GM18861 (cell line): Measurements from ENCODE around the gene ICAM5.
A peak's percentile ranks its signal among the peaks of the same experiment; 100 is the strongest.
"Not testable (repeated sequence)": the region's sequence is repeated elsewhere in the genome, so short reads cannot be mapped to it uniquely, and the experiment has no call there.

Experiments used
- ATAC-seq: cut with Tn5 transposase; IDR thresholded peaks from one replicate; pipeline ENCODE4 v1.9.1; 2021; ENCODE audit not compliant: unreplicated experiment

The ICAM5 gene, protein sequence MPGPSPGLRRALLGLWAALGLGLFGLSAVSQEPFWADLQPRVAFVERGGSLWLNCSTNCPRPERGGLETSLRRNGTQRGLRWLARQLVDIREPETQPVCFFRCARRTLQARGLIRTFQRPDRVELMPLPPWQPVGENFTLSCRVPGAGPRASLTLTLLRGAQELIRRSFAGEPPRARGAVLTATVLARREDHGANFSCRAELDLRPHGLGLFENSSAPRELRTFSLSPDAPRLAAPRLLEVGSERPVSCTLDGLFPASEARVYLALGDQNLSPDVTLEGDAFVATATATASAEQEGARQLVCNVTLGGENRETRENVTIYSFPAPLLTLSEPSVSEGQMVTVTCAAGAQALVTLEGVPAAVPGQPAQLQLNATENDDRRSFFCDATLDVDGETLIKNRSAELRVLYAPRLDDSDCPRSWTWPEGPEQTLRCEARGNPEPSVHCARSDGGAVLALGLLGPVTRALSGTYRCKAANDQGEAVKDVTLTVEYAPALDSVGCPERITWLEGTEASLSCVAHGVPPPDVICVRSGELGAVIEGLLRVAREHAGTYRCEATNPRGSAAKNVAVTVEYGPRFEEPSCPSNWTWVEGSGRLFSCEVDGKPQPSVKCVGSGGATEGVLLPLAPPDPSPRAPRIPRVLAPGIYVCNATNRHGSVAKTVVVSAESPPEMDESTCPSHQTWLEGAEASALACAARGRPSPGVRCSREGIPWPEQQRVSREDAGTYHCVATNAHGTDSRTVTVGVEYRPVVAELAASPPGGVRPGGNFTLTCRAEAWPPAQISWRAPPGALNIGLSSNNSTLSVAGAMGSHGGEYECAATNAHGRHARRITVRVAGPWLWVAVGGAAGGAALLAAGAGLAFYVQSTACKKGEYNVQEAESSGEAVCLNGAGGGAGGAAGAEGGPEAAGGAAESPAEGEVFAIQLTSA

GRCh38 chr19:10289836-10290356 is at the start of gene ICAM5:
Gene ICAM5 (plus strand): TSS chr19:10289952. CDS start chr19:10290044, 92 bp downstream.
- no peak for ATAC-seq

GRCh38 chr19:10241826-10242449 is 47.8 kb upstream of the ICAM5 start:
- not testable (repeated sequence) for ATAC-seq

DNA sequence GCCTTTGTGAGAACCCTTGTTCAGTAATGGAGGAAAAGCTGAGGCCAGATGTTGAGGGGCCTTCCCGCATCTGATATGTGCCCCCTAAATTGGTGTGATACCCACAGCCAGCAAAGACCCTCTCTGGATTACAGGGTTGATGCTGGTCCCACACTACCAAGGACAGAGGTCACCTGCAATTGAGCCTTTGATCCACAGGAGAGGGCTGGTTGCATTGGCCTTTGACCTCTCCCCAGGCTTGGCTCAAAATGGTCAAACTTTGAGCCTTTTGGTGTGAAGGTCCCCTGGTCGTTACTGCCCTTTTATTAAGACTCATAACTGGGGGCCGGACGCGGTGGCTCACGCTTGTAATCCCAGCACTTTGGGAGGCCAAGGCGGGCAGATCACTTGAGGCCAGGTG is 46.1 kb upstream of the ICAM5 start:
- no peak for ATAC-seq

- ATAC-seq: peak; percentile 52
Observed at GRCh38 chr19:10245189-10245939, 44.4 kb upstream of the ICAM5 start.

GRCh38 chr19:10246511-10246910 is 43.2 kb upstream of the ICAM5 start:
- no peak for ATAC-seq

- ATAC-seq: peak; percentile 70
Observed at GRCh38 chr19:10251792-10252694, 37.7 kb upstream of the ICAM5 start, which contains the start of gene MRPL4. Gene MRPL4 (plus strand): TSS chr19:10252214. CDS start chr19:10252254, 40 bp downstream.

GRCh38 chr19:10252707-10253106 is 37.0 kb upstream of the ICAM5 start:
- no peak for ATAC-seq

DNA sequence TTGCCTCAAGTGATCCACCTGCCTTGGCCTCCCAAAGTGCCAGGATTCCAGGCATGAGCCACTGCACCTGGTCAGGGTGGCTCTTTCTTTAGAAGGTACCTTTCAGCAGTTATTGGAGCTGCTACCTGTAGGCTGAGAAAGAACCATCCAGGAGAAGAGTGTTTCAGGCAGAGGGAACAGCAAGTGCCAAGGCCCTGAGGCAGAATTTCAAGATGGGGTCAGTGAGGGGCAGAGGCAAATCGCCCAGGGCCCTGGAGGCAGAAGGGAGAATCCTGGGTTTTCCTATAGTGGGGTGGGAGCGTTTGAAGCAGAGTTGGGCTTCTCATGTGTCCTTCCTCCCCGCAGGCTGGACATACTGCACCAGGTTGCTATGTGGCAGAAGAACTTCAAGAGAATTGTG is 35.5 kb upstream of the ICAM5 start:
- no peak for ATAC-seq

DNA sequence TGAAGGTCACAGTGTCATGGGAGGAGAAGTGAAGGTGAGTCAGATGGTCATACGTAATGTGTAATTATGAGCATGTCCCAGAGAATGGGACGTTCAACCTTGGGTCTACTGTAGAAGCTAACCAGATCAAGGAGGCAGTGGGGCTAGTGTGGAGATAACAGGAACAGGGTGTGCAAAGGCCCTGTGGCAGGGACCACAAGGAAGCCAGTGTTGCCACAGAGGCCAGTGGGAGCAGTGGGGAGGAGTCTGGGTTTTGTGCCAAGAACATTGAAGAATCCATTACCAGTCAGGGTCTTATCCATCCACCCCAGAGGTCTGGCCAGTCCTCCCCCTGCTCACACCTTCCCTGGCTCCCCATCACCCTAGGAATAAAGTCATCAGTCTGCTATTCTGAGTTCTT is 34.4 kb upstream of the ICAM5 start:
- no peak for ATAC-seq

- no peak for ATAC-seq
Observed at GRCh38 chr19:10256551-10256950, 33.2 kb upstream of the ICAM5 start.

DNA sequence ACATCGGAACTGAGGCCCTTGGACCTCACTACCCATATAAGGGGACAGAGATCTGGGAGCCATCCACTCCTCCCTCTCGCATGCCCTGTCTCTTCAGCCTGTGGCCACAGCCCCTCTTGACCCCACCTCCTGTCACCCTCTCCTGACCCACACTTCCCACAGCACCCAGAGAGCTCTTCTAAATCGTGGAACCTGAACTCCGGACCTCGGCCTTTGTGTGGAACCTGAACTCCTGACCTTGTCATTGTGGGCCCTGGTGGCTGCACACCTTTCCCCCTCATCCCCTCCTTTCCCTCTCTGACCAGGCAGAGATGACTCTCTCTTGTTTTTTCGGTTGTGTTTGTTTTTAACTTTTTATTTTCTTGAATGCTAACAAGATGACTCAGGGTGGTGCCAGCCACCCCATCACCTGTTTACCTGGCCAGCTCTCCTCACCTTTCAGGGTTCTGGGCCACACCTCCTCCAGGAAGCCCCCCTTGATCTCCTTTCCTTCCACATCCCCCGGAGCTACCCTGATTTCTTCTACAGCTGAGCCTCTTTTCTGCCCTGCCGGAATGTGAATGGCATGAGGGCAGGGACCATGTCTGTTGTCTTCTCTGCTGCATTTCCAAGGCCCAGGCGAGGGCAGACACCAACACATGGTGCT is 32.7 kb upstream of the ICAM5 start:
- ATAC-seq: no peak

DNA sequence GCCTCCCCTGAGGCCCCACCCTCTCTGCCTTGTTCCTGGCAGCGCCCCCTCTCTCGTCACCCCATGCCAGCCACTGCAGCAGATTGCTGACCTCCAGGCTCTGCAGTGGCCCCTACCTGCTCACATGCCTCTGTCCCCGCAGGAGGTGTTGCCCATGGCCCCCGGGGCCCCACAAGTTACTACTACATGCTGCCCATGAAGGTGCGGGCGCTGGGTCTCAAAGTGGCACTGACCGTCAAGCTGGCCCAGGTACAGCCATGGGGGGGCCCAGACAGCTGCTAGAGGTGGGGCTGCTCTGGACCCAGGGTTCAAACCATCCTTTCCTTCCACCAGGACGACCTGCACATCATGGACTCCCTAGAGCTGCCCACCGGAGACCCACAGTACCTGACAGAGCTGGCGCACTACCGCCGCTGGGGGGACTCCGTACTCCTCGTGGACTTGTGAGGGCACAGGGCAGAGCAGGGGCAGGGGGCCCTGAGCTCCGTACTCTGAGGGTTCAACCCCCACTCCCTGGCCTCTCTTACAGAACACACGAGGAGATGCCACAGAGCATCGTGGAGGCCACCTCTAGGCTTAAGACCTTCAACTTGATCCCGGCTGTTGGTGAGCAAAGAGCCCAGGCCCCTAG is 31.6 kb upstream of the ICAM5 start:
- ATAC-seq: no peak

GRCh38 chr19:10259162-10259905 is 30.4 kb upstream of the ICAM5 start:
- no peak for ATAC-seq

DNA sequence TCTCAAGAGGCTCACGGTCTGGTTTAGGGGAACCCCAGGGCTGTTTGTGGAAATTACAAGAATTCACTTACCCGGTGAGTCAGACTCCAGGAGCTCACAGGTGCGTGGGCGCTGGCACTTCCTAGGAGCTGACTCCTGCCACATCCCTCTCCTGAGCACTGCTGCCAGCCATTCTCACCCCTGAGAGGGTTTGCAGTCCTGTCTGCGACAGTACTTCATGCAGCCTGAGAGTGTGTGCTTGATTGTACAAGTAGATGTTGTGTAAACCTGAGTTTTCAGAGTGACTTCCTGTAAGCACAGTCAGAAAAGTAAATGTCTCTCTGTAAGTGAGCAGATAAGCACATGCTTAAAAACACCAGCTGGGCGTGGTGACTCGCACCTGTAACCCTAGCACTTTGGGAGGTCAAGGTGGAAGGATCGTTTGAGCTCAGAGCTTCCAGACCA is 29.6 kb upstream of the ICAM5 start:
- no peak for ATAC-seq

DNA sequence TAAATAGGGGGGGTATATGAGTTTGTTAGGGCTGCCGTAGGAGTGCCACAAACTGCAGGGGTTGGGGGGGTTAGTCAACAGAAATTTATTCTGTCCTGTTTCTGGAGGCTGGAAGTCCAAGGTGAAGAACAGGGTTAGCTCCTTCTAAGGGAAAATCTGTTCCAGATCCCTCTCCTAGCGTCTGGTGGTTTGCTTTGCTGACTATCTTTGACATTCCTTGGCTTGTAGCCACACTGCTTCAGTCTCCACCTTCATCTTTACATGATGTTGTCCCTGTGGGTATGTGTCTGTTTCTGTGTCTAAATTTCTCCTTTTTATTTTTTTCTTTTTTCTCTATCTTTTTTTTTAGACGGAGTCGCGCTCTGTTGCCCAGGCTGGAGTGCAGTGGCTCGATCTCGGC is 27.0 kb upstream of the ICAM5 start:
- no peak for ATAC-seq

GRCh38 chr19:10266706-10267105 is 23.0 kb upstream of the ICAM5 start:
- ATAC-seq: no peak

DNA sequence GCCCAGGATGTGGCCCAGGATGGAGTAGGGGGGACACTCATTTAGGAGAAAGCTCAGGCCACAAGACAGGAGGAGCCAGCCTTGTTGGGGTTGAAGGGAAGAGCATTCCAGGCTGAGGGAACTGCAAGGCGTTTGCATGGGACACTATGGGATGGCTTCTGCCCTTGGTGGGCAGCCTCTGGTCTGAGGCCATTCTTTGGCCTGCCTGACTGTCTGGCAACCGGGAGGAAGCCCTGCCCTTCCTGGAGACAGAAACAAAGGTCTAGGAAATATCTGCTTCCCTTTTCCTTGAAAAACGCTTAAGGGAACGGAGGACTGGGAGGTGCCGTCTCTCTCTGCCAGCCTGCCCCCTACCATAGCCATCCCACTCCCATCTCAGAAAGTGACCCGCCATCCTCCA is 21.7 kb upstream of the ICAM5 start:
- ATAC-seq: no peak
